A549 (cell line): ENCODE data around the gene PHKB.

ENCODE experiments used
- MAFK ChIP-seq: fragments of 450-650 bp; IDR thresholded peaks from 2 replicates; pipeline ENCODE4 v1.6.1; 2014; ENCODE audit not compliant: partially characterized antibody
- PHF8 ChIP-seq: fragments of 200-600 bp; sonication (generic); IDR thresholded peaks from 2 replicates; pipeline ENCODE4 v1.6.1; 2016; ENCODE audit warnings: low read depth, mild to moderate bottlenecking, antibody characterized with exemption, moderate library complexity, borderline replicate concordance
- SREBF2 ChIP-seq: fragments of 450-650 bp; IDR thresholded peaks from 2 replicates; pipeline ENCODE4 v1.6.1; 2014; ENCODE audit warnings: mild to moderate bottlenecking, moderate library complexity
- TF ChIP-seq, protein P1 (sequence below): fragments of >200 bp; sonication (Bioruptor Twin); formaldehyde crosslinking; IDR thresholded peaks from 3 replicates; pipeline ENCODE4 v1.5.1; 2016

DNA sequence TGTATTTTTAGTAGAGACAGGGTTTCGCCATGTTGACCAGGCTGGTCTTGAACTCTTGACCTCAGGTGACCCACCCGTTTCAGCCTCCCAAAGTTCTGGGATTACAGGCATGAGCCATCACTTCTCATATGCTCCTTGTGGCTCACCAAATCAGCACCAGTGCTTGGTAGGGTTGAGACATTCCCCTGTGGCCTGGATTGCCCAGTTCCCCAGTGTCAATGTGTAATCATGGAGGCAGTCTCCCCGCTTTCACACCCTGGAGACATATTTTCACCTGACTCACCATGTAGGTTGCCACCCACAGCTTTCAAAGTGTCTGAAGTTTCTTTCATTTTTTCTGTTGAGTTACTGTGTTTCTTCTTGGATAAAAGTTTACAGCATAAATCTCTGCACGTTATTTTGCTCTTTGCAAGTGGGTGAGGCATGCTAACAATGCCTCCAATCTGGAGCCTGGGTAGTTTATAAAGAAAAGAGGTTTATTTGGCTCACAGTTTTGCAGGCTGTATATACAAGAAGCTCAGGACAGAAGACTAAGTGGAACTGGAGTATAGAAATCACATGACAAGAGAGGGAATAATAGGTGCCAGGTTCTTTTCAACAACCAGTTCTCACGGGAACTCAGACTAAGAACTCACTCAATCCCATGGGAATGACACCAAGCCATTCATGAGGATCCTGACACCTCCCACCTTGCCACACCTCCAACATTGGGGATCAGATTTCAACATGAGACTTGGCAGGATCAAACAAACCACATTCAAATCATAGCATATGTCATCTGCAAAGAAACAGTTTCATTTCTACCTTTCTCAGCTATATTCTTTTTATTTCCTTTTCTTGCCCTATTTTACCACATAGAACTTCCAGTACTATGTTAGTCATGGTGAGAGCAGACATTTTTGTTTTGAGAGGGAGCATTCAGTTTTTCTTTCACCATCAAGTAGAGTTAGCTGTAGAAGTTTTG is 113.2 kb downstream of the PHKB start:
- TF ChIP-seq MAFK (no peak), PHF8 (no peak), SREBF2 (no peak)
- TF ChIP-seq, protein P1, sequence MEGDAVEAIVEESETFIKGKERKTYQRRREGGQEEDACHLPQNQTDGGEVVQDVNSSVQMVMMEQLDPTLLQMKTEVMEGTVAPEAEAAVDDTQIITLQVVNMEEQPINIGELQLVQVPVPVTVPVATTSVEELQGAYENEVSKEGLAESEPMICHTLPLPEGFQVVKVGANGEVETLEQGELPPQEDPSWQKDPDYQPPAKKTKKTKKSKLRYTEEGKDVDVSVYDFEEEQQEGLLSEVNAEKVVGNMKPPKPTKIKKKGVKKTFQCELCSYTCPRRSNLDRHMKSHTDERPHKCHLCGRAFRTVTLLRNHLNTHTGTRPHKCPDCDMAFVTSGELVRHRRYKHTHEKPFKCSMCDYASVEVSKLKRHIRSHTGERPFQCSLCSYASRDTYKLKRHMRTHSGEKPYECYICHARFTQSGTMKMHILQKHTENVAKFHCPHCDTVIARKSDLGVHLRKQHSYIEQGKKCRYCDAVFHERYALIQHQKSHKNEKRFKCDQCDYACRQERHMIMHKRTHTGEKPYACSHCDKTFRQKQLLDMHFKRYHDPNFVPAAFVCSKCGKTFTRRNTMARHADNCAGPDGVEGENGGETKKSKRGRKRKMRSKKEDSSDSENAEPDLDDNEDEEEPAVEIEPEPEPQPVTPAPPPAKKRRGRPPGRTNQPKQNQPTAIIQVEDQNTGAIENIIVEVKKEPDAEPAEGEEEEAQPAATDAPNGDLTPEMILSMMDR: no peak
